A673 (cell line): ENCODE measurements around the gene TUBB4A.

Source experiments
- EZH2 ChIP-seq: fragments of 200-600 bp; sonication (generic); IDR thresholded peaks from 2 replicates; pipeline ENCODE4 v1.6.1; 2017; ENCODE audit warnings: borderline replicate concordance, low read depth, mild to moderate bottlenecking, mixed read lengths, antibody characterized with exemption, low read length; ENCODE audit not compliant: poor library complexity, severe bottlenecking
- TF ChIP-seq, protein P1 (sequence below): fragments of 300-800, 200-600 bp; sonication (generic); conservative IDR thresholded peaks from 2 replicates; pipeline ENCODE4 v1.5.1; 2017; ENCODE audit warnings: low read depth, mild to moderate bottlenecking, antibody characterized with exemption, low read length, moderate library complexity, mixed read lengths

DNA sequence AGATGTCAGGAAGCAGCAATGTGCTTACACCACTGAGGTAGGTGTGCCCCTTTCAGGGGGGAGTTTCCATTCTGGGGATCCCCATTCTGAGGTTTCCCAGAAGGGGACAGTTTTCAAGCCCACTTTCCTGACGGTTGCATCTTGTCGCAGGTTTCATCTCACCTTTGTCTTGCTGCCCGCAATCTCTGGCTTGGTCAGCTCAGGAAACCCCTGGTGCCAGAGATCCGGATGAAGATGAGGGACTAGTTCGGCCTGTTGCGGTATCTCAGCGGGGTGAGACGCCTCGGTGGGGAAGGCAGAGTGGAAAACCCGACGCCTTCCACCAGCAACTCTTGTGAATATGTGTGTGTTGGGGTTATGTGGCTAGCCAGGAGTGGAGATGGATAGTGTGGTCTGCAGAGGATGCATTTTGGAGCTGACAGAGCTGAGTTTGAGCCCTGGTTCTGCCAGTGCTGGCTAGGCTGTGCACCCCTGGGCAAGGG is 41.8 kb upstream of the TUBB4A start:
- TF ChIP-seq, protein P1, sequence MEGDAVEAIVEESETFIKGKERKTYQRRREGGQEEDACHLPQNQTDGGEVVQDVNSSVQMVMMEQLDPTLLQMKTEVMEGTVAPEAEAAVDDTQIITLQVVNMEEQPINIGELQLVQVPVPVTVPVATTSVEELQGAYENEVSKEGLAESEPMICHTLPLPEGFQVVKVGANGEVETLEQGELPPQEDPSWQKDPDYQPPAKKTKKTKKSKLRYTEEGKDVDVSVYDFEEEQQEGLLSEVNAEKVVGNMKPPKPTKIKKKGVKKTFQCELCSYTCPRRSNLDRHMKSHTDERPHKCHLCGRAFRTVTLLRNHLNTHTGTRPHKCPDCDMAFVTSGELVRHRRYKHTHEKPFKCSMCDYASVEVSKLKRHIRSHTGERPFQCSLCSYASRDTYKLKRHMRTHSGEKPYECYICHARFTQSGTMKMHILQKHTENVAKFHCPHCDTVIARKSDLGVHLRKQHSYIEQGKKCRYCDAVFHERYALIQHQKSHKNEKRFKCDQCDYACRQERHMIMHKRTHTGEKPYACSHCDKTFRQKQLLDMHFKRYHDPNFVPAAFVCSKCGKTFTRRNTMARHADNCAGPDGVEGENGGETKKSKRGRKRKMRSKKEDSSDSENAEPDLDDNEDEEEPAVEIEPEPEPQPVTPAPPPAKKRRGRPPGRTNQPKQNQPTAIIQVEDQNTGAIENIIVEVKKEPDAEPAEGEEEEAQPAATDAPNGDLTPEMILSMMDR, result no peak
- no peak for TF ChIP-seq EZH2
